ENCODE measurements around the gene SFXN5. TPM values are rescaled to one million over a fixed set of nuclear protein-coding genes. Genes with fewer than 3 reads are reported as not detected.

Gene SFXN5
- total and polyA plus RNA-seq, 2 donors (not counting 3 experiments of a cell fraction or from before 2014, with no cell fraction given), result 18.7 to 28.6 TPM

GRCh38 chr2:73031095-73031678 lies 40.3 kb downstream of the SFXN5 start:
- no peak for FAIRE-seq
- POLR2A ChIA-PET, result no interaction called here
- no peaks in the 10 kb centered on the region for H3K27me3 ChIP-seq (ENCODE audit: control insufficient read depth in 2 of 2, insufficient read depth in 2 of 2, low read length in 2 of 2)
- dilution Hi-C loops (cut with MboI; ENCODE audit: extremely low pct_ligation_motif_present, low sequenced_read_pairs), result no loop called here
- no peaks in the 10 kb centered on the region for H3K9me1 ChIP-seq (replicated peaks; ENCODE audit: control insufficient read depth, extremely low read depth, insufficient read depth, low read length)
- no peak for DNase-seq (ENCODE audit: low read depth, low spot score)
- H3K4me2 ChIP-seq (ENCODE audit: insufficient read depth, low read length), result no peak overlapping the region
- intact Hi-C loops (cut with micrococcal nuclease), result no loop called here
- no peaks in the 10 kb centered on the region for H3K4me1 ChIP-seq (ENCODE audit: control insufficient read depth, extremely low read depth, insufficient read depth, low read length)
- H3K4me3 ChIP-seq (replicated peaks in 1 of 3; ENCODE audit: insufficient read depth in 1 of 3, low read depth in 1 of 3, low read length in 3 of 3), result no peak overlapping the region
- BruUV-seq (replicated peaks), result no TSS peak
- H3K36me3 ChIP-seq (ENCODE audit: control insufficient read depth in 2 of 2, extremely low read depth in 1 of 2, insufficient read depth in 2 of 2, low read length in 2 of 2), result peaks cover 2% of the 10 kb centered on the region in 2 experiments
- no peak overlapping the region for H2AFZ ChIP-seq (ENCODE audit: low read depth, low read length)
- H3K9ac ChIP-seq (replicated peaks; ENCODE audit: extremely low read depth, insufficient read depth, low read length), result no peak overlapping the region
- H3K79me2 ChIP-seq (ENCODE audit: control insufficient read depth, insufficient read depth, low read length), result no peaks in the 10 kb centered on the region
- H3K27ac ChIP-seq (ENCODE audit: insufficient read depth, low read depth, low read length), result no peak overlapping the region
- CTCF ChIA-PET, result interaction anchor here (0.8 to 1.5 kb wide), 3 partner anchors 9 to 22 kb away, joined by 3 to 5 read pairs (median 3); no protein-coding TSS in a partner anchor
- H4K20me1 ChIP-seq (replicated peaks; ENCODE audit: control insufficient read depth, extremely low read depth, insufficient read depth, low read length), result no peaks in the 10 kb centered on the region
- no peaks in the 10 kb centered on the region for H3K9me3 ChIP-seq (replicated peaks; ENCODE audit: control insufficient read depth, insufficient read depth, low read length)
- TF ChIP-seq MAX (IDR thresholded peaks at IDR 0.05; ENCODE audit: insufficient read depth, insufficient read length) (no peak), MYC (IDR thresholded peaks at IDR 0.05; ENCODE audit: low read depth, low read length) (no peak), JUN (IDR thresholded peaks at IDR 0.05; ENCODE audit: borderline replicate concordance, insufficient read depth, insufficient read length, low read depth) (no peak)

- H3K36me3 ChIP-seq (ENCODE audit: control insufficient read depth in 2 of 2, extremely low read depth in 1 of 2, insufficient read depth in 2 of 2, low read length in 2 of 2), result peaks cover 2% of the 10 kb centered on the region in 2 experiments
- intact Hi-C loops (cut with micrococcal nuclease), result no loop called here
- no peak overlapping the region for H3K4me3 ChIP-seq (replicated peaks in 1 of 3; ENCODE audit: insufficient read depth in 1 of 3, low read depth in 1 of 3, low read length in 3 of 3)
- FAIRE-seq (no peak), DNase-seq (ENCODE audit: low read depth, low spot score) (no peak)
- H4K20me1 ChIP-seq (replicated peaks; ENCODE audit: control insufficient read depth, extremely low read depth, insufficient read depth, low read length), result no peaks in the 10 kb centered on the region
- H3K9me1 ChIP-seq (replicated peaks; ENCODE audit: control insufficient read depth, extremely low read depth, insufficient read depth, low read length), result no peaks in the 10 kb centered on the region
- CTCF ChIA-PET, result no interaction called here
- H2AFZ ChIP-seq (ENCODE audit: low read depth, low read length), result no peak overlapping the region
- POLR2A ChIA-PET, result no interaction called here
- no TSS peak for BruUV-seq (replicated peaks)
- H3K4me2 ChIP-seq (ENCODE audit: insufficient read depth, low read length), result no peak overlapping the region
- no peak overlapping the region for H3K9ac ChIP-seq (replicated peaks; ENCODE audit: extremely low read depth, insufficient read depth, low read length)
- dilution Hi-C loops (cut with MboI; ENCODE audit: extremely low pct_ligation_motif_present, low sequenced_read_pairs), result no loop called here
- H3K27ac ChIP-seq (ENCODE audit: insufficient read depth, low read depth, low read length), result no peak overlapping the region
- TF ChIP-seq FOS (IDR thresholded peaks at IDR 0.05; ENCODE audit: borderline replicate concordance, insufficient read depth, low read length) (no peak), POLR2AphosphoS5 (IDR thresholded peaks at IDR 0.05; ENCODE audit: insufficient read depth, low read depth, low read length) (no peak)
- no peaks in the 10 kb centered on the region for H3K79me2 ChIP-seq (ENCODE audit: control insufficient read depth, insufficient read depth, low read length)
- H3K27me3 ChIP-seq (ENCODE audit: control insufficient read depth in 2 of 2, insufficient read depth in 2 of 2, low read length in 2 of 2), result no peaks in the 10 kb centered on the region
- no peaks in the 10 kb centered on the region for H3K9me3 ChIP-seq (replicated peaks; ENCODE audit: control insufficient read depth, insufficient read depth, low read length)
- no peaks in the 10 kb centered on the region for H3K4me1 ChIP-seq (ENCODE audit: control insufficient read depth, extremely low read depth, insufficient read depth, low read length)
These were observed 42.7 kb downstream of the SFXN5 start for GRCh38 chr2:73028841-73029240.
